GM23338 (cell line): ENCODE results near the gene MTHFSD.
A peak's percentile ranks its signal among the peaks of the same experiment; 100 is the strongest.

Source experiments
- CREB1 ChIP-seq: fragments of 250-450 bp; sonication (Bioruptor Pico); IDR thresholded peaks from 2 replicates; pipeline ENCODE4 v1.5.0; 2020; ENCODE audit warnings: low read depth, mild to moderate bottlenecking, moderate library complexity
- EZH2 ChIP-seq: fragments of 200-600 bp; sonication (generic); IDR thresholded peaks from one replicate; pipeline ENCODE4 v1.8.0; 2017; ENCODE audit warnings: antibody characterized with exemption, mild to moderate bottlenecking, low read depth; ENCODE audit not compliant: unreplicated experiment
- EZH2phosphoT487 ChIP-seq: fragments of 200-600 bp; sonication (generic); IDR thresholded peaks from one replicate; pipeline ENCODE4 v1.8.1; 2018; ENCODE audit warnings: antibody characterized with exemption; ENCODE audit not compliant: unreplicated experiment
- JUNB ChIP-seq: IDR thresholded peaks from one replicate; pipeline ENCODE4 v1.6.1; 2016; ENCODE audit warnings: antibody characterized with exemption; ENCODE audit not compliant: unreplicated experiment
- POLR2AphosphoS5 ChIP-seq: IDR thresholded peaks from 2 replicates; pipeline ENCODE4 v1.6.1; 2016; ENCODE audit warnings: antibody characterized with exemption, low read depth
- ZNF114 ChIP-seq: fragments of 250-450 bp; sonication (Bioruptor Pico); IDR thresholded peaks from 2 replicates; pipeline ENCODE4 v1.5.0; 2020; ENCODE audit warnings: mild to moderate bottlenecking, moderate library complexity
- ZNF331 ChIP-seq: fragments of 250-450 bp; sonication (Bioruptor Pico); IDR thresholded peaks from 2 replicates; pipeline ENCODE4 v1.5.0; 2020; ENCODE audit warnings: low read depth, mild to moderate bottlenecking, moderate library complexity
- ZNF462 ChIP-seq: fragments of 250-450 bp; sonication (Bioruptor Pico); IDR thresholded peaks from 2 replicates; pipeline ENCODE4 v1.5.0; 2020; ENCODE audit warnings: mild to moderate bottlenecking, moderate library complexity
- TF ChIP-seq, protein P1 (sequence below), 2 experiments: fragments of 200-600 bp in 1 of 2; sonication (generic) in 1 of 2; conservative IDR thresholded peaks; 2 replicates each; pipeline versions ENCODE4 v1.5.1 to v1.6.1; 2016 to 2017; ENCODE audit warnings: antibody characterized with exemption in 2 of 2, low read depth in 2 of 2, mild to moderate bottlenecking in 2 of 2, moderate library complexity in 1 of 2
- TF ChIP-seq, protein P2 (sequence below): IDR thresholded peaks from one replicate; pipeline ENCODE4 v1.6.1; 2018; ENCODE audit warnings: antibody characterized with exemption; ENCODE audit not compliant: unreplicated experiment

- TF ChIP-seq, protein P1, sequence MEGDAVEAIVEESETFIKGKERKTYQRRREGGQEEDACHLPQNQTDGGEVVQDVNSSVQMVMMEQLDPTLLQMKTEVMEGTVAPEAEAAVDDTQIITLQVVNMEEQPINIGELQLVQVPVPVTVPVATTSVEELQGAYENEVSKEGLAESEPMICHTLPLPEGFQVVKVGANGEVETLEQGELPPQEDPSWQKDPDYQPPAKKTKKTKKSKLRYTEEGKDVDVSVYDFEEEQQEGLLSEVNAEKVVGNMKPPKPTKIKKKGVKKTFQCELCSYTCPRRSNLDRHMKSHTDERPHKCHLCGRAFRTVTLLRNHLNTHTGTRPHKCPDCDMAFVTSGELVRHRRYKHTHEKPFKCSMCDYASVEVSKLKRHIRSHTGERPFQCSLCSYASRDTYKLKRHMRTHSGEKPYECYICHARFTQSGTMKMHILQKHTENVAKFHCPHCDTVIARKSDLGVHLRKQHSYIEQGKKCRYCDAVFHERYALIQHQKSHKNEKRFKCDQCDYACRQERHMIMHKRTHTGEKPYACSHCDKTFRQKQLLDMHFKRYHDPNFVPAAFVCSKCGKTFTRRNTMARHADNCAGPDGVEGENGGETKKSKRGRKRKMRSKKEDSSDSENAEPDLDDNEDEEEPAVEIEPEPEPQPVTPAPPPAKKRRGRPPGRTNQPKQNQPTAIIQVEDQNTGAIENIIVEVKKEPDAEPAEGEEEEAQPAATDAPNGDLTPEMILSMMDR (conservative IDR thresholded peaks at IDR 0.05; ENCODE audit: low read depth in 2 of 2), result no peak
- TF ChIP-seq POLR2AphosphoS5 (no peak), JUNB (no peak), ZNF114 (CRISPR knock-in tag) (no peak), EZH2 (peak; percentile 27), EZH2phosphoT487 (no peak), CREB1 (no peak), ZNF462 (CRISPR knock-in tag) (no peak), ZNF331 (CRISPR knock-in tag) (no peak)
- TF ChIP-seq, protein P2, sequence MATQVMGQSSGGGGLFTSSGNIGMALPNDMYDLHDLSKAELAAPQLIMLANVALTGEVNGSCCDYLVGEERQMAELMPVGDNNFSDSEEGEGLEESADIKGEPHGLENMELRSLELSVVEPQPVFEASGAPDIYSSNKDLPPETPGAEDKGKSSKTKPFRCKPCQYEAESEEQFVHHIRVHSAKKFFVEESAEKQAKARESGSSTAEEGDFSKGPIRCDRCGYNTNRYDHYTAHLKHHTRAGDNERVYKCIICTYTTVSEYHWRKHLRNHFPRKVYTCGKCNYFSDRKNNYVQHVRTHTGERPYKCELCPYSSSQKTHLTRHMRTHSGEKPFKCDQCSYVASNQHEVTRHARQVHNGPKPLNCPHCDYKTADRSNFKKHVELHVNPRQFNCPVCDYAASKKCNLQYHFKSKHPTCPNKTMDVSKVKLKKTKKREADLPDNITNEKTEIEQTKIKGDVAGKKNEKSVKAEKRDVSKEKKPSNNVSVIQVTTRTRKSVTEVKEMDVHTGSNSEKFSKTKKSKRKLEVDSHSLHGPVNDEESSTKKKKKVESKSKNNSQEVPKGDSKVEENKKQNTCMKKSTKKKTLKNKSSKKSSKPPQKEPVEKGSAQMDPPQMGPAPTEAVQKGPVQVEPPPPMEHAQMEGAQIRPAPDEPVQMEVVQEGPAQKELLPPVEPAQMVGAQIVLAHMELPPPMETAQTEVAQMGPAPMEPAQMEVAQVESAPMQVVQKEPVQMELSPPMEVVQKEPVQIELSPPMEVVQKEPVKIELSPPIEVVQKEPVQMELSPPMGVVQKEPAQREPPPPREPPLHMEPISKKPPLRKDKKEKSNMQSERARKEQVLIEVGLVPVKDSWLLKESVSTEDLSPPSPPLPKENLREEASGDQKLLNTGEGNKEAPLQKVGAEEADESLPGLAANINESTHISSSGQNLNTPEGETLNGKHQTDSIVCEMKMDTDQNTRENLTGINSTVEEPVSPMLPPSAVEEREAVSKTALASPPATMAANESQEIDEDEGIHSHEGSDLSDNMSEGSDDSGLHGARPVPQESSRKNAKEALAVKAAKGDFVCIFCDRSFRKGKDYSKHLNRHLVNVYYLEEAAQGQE, result no peak
Observed at GRCh38 chr16:86580063-86580790, 25.2 kb upstream of the MTHFSD start.
